IMR-90 (cell line): ENCODE data around the gene IPMK. TPM values are rescaled to one million over a fixed set of nuclear protein-coding genes. Genes with fewer than 3 reads are reported as not detected.
"Not testable (repeated sequence)": the region's sequence is repeated elsewhere in the genome, so short reads cannot be mapped to it uniquely, and the experiment has no call there.

Experiments
- ATAC-seq: fragments of 200-7000 bp; cut with Tn5 transposase; 2 replicates; pipeline ENCODE4 v1.9.1; 2020; ENCODE audit warnings: low read depth, mild to moderate bottlenecking, moderate library complexity
- BruUV-seq: library from RNA; stranded (reverse); fragments of 400-500 nt; replicated peaks from 2 replicates; lab custom pipeline; 2021; lab: Mats Ljungman, UMichigan
- CTCF ChIA-PET: fragments of 300-600 bp; formaldehyde crosslinking; extraction: SDS; loops from one replicate; lab custom pipeline; 2021; ENCODE audit warnings: antibody characterized with exemption; lab: Yijun Ruan, JAX
- POLR2A ChIA-PET: fragments of 300-600 bp; sonication (Branson Sonifier 250); formaldehyde crosslinking; loops from one replicate; lab custom pipeline; 2022; ENCODE audit warnings: antibody characterized with exemption; ENCODE audit not compliant: unreplicated experiment; lab: Charles Lee
- DNase-seq: peaks from one replicate; pipeline ENCODE4 v3.0.0; 2013
- H2AFZ ChIP-seq: replicated peaks from 2 replicates; pipeline ENCODE3; 2013; ENCODE audit warnings: low read length, mild to moderate bottlenecking; ENCODE audit not compliant: poor library complexity
- H2AK5ac ChIP-seq: 2 replicates; pipeline ENCODE4 v1.6.1; 2013; ENCODE audit warnings: low read depth, low read length, inconsistent platforms
- H2AK9ac ChIP-seq: replicated peaks from 2 replicates; pipeline ENCODE3; 2013; ENCODE audit warnings: mild to moderate bottlenecking, low read depth, low read length, moderate library complexity; ENCODE audit not compliant: poor library complexity
- H2BK120ac ChIP-seq: 2 replicates; pipeline ENCODE4 v1.6.1; 2013; ENCODE audit warnings: low read depth, low read length, inconsistent platforms
- H2BK15ac ChIP-seq: 3 replicates; pipeline ENCODE4 v1.6.1; 2013; ENCODE audit warnings: low read depth, low read length, inconsistent platforms
- H2BK20ac ChIP-seq: 2 replicates; pipeline ENCODE4 v1.6.1; 2013; ENCODE audit warnings: low read depth, mild to moderate bottlenecking, inconsistent platforms, low read length, moderate library complexity
- H2BK5ac ChIP-seq: 2 replicates; pipeline ENCODE4 v1.6.1; 2013; ENCODE audit warnings: mild to moderate bottlenecking, low read depth, low read length, inconsistent platforms; ENCODE audit not compliant: poor library complexity, severe bottlenecking
- H3K14ac ChIP-seq: replicated peaks from 2 replicates; pipeline ENCODE4 v1.6.1; 2013; ENCODE audit warnings: low read depth, low read length, inconsistent platforms
- H3K18ac ChIP-seq: 2 replicates; pipeline ENCODE4 v1.6.1; 2013; ENCODE audit warnings: low read depth, low read length, control low read depth
- H3K23ac ChIP-seq: 2 replicates; pipeline ENCODE4 v1.6.1; 2013; ENCODE audit warnings: low read depth, low read length, inconsistent platforms
- H3K27ac ChIP-seq: 2 replicates; pipeline ENCODE4 v1.5.1; 2013; ENCODE audit warnings: mild to moderate bottlenecking, control low read depth, low read length; ENCODE audit not compliant: insufficient read depth
- H3K27me3 ChIP-seq: 2 replicates; pipeline ENCODE4 v1.6.1; 2013; ENCODE audit warnings: low read length; ENCODE audit not compliant: control insufficient read depth, insufficient read depth
- H3K36me3 ChIP-seq: 2 replicates; pipeline ENCODE4 v1.6.1; 2013; ENCODE audit warnings: low read length, mixed read lengths; ENCODE audit not compliant: control insufficient read depth, insufficient read depth
- H3K4ac ChIP-seq: 2 replicates; pipeline ENCODE4 v1.6.1; 2013; ENCODE audit warnings: low read depth, low read length, inconsistent platforms
- H3K4me1 ChIP-seq: 2 replicates; pipeline ENCODE4 v1.6.1; 2013; ENCODE audit warnings: low read length, mixed read lengths; ENCODE audit not compliant: control insufficient read depth, insufficient read depth
- H3K4me2 ChIP-seq: 2 replicates; pipeline ENCODE4 v1.6.1; 2013; ENCODE audit warnings: low read depth, mild to moderate bottlenecking, control low read depth, low read length, moderate library complexity
- H3K4me3 ChIP-seq: 2 replicates; pipeline ENCODE4 v1.5.1; 2013; ENCODE audit warnings: low read depth, mild to moderate bottlenecking, control low read depth, low read length, moderate library complexity; ENCODE audit not compliant: insufficient read depth
- H3K56ac ChIP-seq: 2 replicates; pipeline ENCODE4 v1.6.1; 2013; ENCODE audit warnings: low read length, inconsistent platforms; ENCODE audit not compliant: insufficient read depth; ENCODE audit errors: extremely low read depth
- H3K79me1 ChIP-seq, 2 experiments: 2 replicates each; pipeline ENCODE4 v1.6.1; 2013; ENCODE audit warnings: low read length in 2 of 2, inconsistent platforms in 1 of 2, low read depth in 1 of 2
- H3K9ac ChIP-seq: 2 replicates; pipeline ENCODE4 v1.6.1; 2013; ENCODE audit warnings: low read depth, low read length, control low read depth
- H3K9me1 ChIP-seq: 2 replicates; pipeline ENCODE4 v1.6.1; 2013; ENCODE audit warnings: low read length, inconsistent platforms; ENCODE audit not compliant: insufficient read depth
- H3K9me3 ChIP-seq: 2 replicates; pipeline ENCODE4 v1.6.1; 2013; ENCODE audit warnings: low read length; ENCODE audit not compliant: control insufficient read depth, insufficient read depth
- H4K20me1 ChIP-seq: 2 replicates; pipeline ENCODE4 v1.6.1; 2013; ENCODE audit warnings: low read length, inconsistent platforms; ENCODE audit not compliant: insufficient read depth
- H4K5ac ChIP-seq: 2 replicates; pipeline ENCODE4 v1.6.1; 2013; ENCODE audit warnings: mild to moderate bottlenecking, low read depth, low read length, control low read depth
- H4K8ac ChIP-seq, 2 experiments: 2 replicates each; pipeline ENCODE4 v1.6.1; 2013; ENCODE audit warnings: low read depth in 2 of 2, low read length in 2 of 2, control low read depth in 1 of 2, inconsistent platforms in 1 of 2
- H4K91ac ChIP-seq: 2 replicates; pipeline ENCODE4 v1.6.1; 2013; ENCODE audit warnings: low read depth, low read length, inconsistent platforms; ENCODE audit not compliant: insufficient read depth
- WGBS, 2 experiments: methylation state at CpG; one replicate each; pipeline versions ENCODE4 v1.1.5 to v1.1.7; 2013; ENCODE audit warnings: missing lambda C conversion rate in 2 of 2; ENCODE audit not compliant: insufficient read length in 1 of 2; ENCODE audit errors: extremely low coverage in 2 of 2; 5-methylcytosine and 5-hydroxymethylcytosine counted together
- dilution Hi-C: fragments of 300-500 bp; cut with HindIII; formaldehyde crosslinking; loops from one replicate; pipeline ENCODE4 v1.14.3; 2018; ENCODE audit warnings: low sequenced_read_pairs; ENCODE audit not compliant: unreplicated experiment
- in situ Hi-C: fragments of 300-500 bp; cut with MboI; formaldehyde crosslinking; loops from 3 replicates; pipeline ENCODE4 v1.14.3; 2019; ENCODE audit warnings: low sequenced_read_pairs, inconsistent platforms, mixed read lengths
- intact Hi-C: fragments of 100-400 bp; cut with micrococcal nuclease; formaldehyde crosslinking; loops from 2 replicates; pipeline ENCODE4 v1.10.0; 2022
- polyA plus RNA-seq, 3 experiments: library from polyadenylated mRNA; depleted of rRNA; stranded (reverse); fragments of >200 nt; gene quantifications; 2 replicates each; pipeline ENCODE4 v1.2.3, GENCODE V29; 2012; ENCODE audit warnings: low replicate concordance in 1 of 3
- total RNA-seq: library from RNA; depleted of rRNA; stranded (reverse); fragments of >200 nt; gene quantifications from 2 replicates; pipeline ENCODE4 v1.2.3, GENCODE V29; 2012

Gene IPMK
- total and polyA plus RNA-seq, 2 of the 4 experiments (the other 2 are of a cell fraction) = 0.89 to 2.0 TPM

DNA sequence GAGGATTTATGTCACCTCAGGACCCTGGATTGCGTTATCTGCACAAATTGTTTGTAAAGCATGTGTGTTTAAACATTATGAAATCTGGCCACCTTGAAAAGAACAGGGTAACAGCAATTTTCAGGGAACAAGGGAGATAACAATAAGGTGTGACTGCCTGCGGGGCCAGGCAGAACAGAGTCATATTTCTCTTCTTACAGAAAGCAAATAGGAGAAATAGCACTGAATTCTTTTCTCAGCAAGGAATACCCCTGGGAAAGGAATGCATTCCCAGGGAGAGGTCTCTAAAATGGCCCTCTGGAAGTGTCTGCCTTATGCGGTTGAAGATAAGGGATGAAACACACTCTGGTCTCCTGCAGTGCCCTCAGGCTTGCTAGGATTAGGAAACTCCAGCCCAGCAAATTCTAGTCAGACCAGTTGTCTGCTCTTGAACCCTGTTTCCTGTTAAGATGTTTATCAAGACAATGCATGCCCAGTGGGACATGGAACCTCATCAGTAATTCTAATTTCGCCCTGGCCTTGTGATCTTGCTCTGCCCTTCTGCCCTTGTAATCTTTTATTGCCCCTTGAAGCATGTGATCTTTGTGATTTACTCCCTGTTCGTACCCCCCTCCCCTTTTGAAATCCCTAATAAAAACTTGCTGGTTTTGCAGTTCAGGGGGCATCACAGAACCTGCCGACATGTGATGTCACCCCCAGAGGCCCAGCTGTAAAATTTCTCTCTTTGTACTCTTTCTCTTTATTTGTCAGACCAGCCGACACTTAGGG lies 11.5 kb downstream of the IPMK start:
- POLR2A ChIA-PET, H4K8ac ChIP-seq: not testable (repeated sequence)

More for the DNA sequence above, 11.5 kb downstream of the IPMK start:
- H2AFZ ChIP-seq, DNase-seq, H3K4me2 ChIP-seq, H3K4me3 ChIP-seq, H4K91ac ChIP-seq, H3K4me1 ChIP-seq, H2AK9ac ChIP-seq, H2BK120ac ChIP-seq, H3K14ac ChIP-seq, BruUV-seq, H3K9me3 ChIP-seq, ATAC-seq, H3K36me3 ChIP-seq, H3K56ac ChIP-seq, H4K20me1 ChIP-seq, H3K18ac ChIP-seq, H2BK20ac ChIP-seq, CTCF ChIA-PET, H3K9me1 ChIP-seq, H3K4ac ChIP-seq, H3K9ac ChIP-seq, H2BK15ac ChIP-seq, H3K27ac ChIP-seq, H2BK5ac ChIP-seq, in situ Hi-C loops, dilution Hi-C loops, intact Hi-C loops, H2AK5ac ChIP-seq, H4K5ac ChIP-seq, H3K27me3 ChIP-seq, H3K23ac ChIP-seq: not testable (repeated sequence)
- peaks cover 8 to 16% of the 10 kb centered on the region in 2 experiments for H3K79me1 ChIP-seq
- 81% methylated on average over 2 of the region's 7 CpGs; no CpG with 5 or more reads in 1 of the 2 experiments for WGBS, 2 experiments
